Large intestine (tissue), 3 donors: Measurements from ENCODE around the gene ANTXR2. TPM values are rescaled to one million over a fixed set of nuclear protein-coding genes. Genes with fewer than 3 reads are reported as not detected.
A peak's percentile ranks its signal among the peaks of the same experiment; 100 is the strongest.

ENCODE experiments used
- DNase-seq, 2 donors: peaks; one replicate each; pipeline versions ENCODE4 v3.0.0 to v3.0.0-alpha.2; 2013
- H3K27ac ChIP-seq: one replicate; pipeline ENCODE4 v1.5.1; 2013; ENCODE audit warnings: low read length
- H3K27me3 ChIP-seq: 2 replicates; pipeline ENCODE4 v1.6.1; 2013; ENCODE audit warnings: low read length; ENCODE audit not compliant: control insufficient read depth, insufficient read depth
- H3K36me3 ChIP-seq: 2 replicates; pipeline ENCODE4 v1.6.1; 2013; ENCODE audit warnings: low read length; ENCODE audit not compliant: control insufficient read depth, insufficient read depth
- H3K4me1 ChIP-seq: one replicate; pipeline ENCODE4 v1.6.1; 2013; ENCODE audit warnings: low read length; ENCODE audit not compliant: control insufficient read depth, insufficient read depth
- H3K4me3 ChIP-seq: one replicate; pipeline ENCODE4 v1.5.1; 2013; ENCODE audit warnings: low read length
- H3K9me3 ChIP-seq: one replicate; pipeline ENCODE4 v1.6.1; 2013; ENCODE audit warnings: mild to moderate bottlenecking, low read depth, low read length, moderate library complexity; ENCODE audit not compliant: control insufficient read depth
- WGBS: methylation state at CpG from one replicate; pipeline ENCODE4 v1.1.5; 2013; ENCODE audit warnings: low lambda C conversion rate; ENCODE audit not compliant: insufficient coverage; 5-methylcytosine and 5-hydroxymethylcytosine counted together
- polyA plus RNA-seq: library from polyadenylated mRNA; unstranded; fragments of 120-200 nt; gene quantifications from one replicate; pipeline ENCODE4 v1.2.1, GENCODE V29; 2013

The ANTXR2 gene
- polyA plus RNA-seq, 1 donor = 36.3 TPM

DNA sequence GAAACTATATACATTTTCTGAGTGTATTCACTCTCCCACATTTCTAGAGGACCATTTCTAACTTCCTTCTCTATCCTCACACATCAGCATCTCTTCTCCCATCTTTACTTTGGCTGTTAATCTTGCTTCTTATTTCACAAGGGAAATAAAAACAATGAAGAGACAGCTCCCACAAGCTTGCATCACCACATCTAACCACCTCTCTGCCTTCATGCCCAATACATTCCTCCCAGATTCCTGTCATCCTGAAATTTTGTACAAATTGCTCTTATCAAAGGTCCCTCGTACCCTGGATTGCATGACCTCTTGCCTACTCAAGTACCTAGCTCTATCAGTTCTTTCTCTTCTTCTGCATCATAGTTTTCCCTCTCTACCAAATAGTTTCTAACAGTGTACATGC lies 215.2 kb downstream of the ANTXR2 start:
- WGBS = no CpG with 5 or more reads among the region's 1 CpG
- Histone ChIP-seq H3K27me3 (no peaks in the 10 kb centered on the region), H3K9me3 (no peaks in the 10 kb centered on the region), H3K4me1 (no peaks in the 10 kb centered on the region), H3K27ac (no peak overlapping the region), H3K36me3 (no peaks in the 10 kb centered on the region), H3K4me3 (no peak overlapping the region)
- no peak for DNase-seq

GRCh38 chr4:79856196-79856595 lies 216.8 kb downstream of the ANTXR2 start:
- no peaks in the 10 kb centered on the region for H3K9me3 ChIP-seq
- 100% methylated on average over 1 of the region's 3 CpGs for WGBS
- no peak overlapping the region for H3K27ac ChIP-seq
- no peaks in the 10 kb centered on the region for H3K4me1 ChIP-seq
- H3K36me3 ChIP-seq = no peaks in the 10 kb centered on the region
- no peak overlapping the region for H3K4me3 ChIP-seq
- DNase-seq = no peak
- H3K27me3 ChIP-seq = no peaks in the 10 kb centered on the region

GRCh38 chr4:79854856-79855502 lies 218.1 kb downstream of the ANTXR2 start:
- no peak overlapping the region for H3K27ac ChIP-seq
- H3K36me3 ChIP-seq = no peaks in the 10 kb centered on the region
- WGBS = 59% methylated on average over 2 of the region's 4 CpGs
- no peaks in the 10 kb centered on the region for H3K9me3 ChIP-seq
- no peaks in the 10 kb centered on the region for H3K4me1 ChIP-seq
- DNase-seq = peak in 1 of 2 donors; percentile 2
- H3K4me3 ChIP-seq = no peak overlapping the region
- no peaks in the 10 kb centered on the region for H3K27me3 ChIP-seq

DNA sequence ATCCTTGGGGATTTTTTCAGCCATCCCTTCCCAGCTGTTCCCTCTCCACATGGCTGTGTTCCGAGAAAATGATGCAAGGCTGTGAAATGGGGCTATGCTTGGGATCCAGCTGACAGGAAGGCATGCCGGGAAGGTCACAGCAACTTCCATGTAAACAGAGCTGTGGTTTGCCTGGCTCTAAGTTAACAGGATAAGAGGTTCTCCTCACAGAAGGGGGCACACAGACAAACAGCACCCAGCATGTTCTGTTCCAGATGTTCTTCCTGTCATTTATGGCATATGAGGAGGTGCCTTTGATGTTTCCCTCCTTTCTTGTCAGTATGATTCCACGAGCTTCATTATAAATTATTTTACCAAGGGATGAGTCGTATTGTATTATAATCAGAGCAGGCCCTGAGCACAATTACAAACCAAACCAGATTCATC lies 220.7 kb downstream of the ANTXR2 start:
- WGBS = no CpG with 5 or more reads among the region's 4 CpGs
- H3K36me3 ChIP-seq = no peaks in the 10 kb centered on the region
- H3K9me3 ChIP-seq = no peaks in the 10 kb centered on the region
- H3K27ac ChIP-seq = no peak overlapping the region
- peak; percentile 3 to 6 for DNase-seq
- H3K27me3 ChIP-seq = no peaks in the 10 kb centered on the region
- no peaks in the 10 kb centered on the region for H3K4me1 ChIP-seq
- no peak overlapping the region for H3K4me3 ChIP-seq

GRCh38 chr4:79851625-79852304 lies 221.3 kb downstream of the ANTXR2 start:
- 100% methylated on average over 1 of the region's 1 CpG for WGBS
- no peak overlapping the region for H3K4me3 ChIP-seq
- no peaks in the 10 kb centered on the region for H3K27me3 ChIP-seq
- H3K27ac ChIP-seq = no peak overlapping the region
- H3K36me3 ChIP-seq = no peaks in the 10 kb centered on the region
- H3K9me3 ChIP-seq = no peaks in the 10 kb centered on the region
- no peaks in the 10 kb centered on the region for H3K4me1 ChIP-seq
- no peak for DNase-seq

Other genes starting within 250 kb of the ANTXR2 start
- gene PRDM8, start 124.3 kb upstream of the ANTXR2 start, polyA plus RNA-seq = 3.0 TPM
- 0.25 TPM for gene FGF5, start 193.4 kb upstream of the ANTXR2 start, polyA plus RNA-seq